Activated CD8-positive, alpha-beta memory T cell treated with anti-CD3 and anti-CD28 coated beads, Interleukin-2, amount 50 U/mL, for 1 hour (primary cell): ENCODE results near the gene IGSF23.
"Not testable (repeated sequence)": the region's sequence is repeated elsewhere in the genome, so short reads cannot be mapped to it uniquely, and the experiment has no call there.

Experiments
- DNase-seq: peaks from one replicate; pipeline ENCODE4 v3.0.0-alpha.2; 2020; ENCODE audit errors: extremely low read depth

The IGSF23 gene

GRCh38 chr19:44611812-44612295, 1.5 kb upstream of the IGSF23 start:
- no peak for DNase-seq

- no peak for DNase-seq
Observed at GRCh38 chr19:44614313-44614712, 950 bp downstream of the IGSF23 start.

DNA sequence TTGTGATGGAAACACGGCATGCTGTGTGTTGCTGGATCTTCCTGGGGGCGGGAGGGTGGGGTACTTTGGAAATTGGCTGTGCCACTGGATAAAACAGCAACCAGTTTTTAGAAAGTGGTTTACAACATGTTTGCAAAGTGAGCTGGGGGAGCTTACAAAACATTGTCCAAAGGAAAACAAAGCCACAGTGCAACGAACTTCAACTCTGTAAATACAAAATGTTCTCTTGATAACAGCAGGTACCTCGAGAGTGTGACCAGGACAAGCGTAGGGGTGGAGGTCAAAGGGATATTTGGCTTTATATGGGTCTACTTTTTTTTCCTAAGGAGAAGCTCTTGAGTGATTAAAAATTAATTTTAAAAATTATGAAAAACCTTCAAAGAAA, 2.5 kb downstream of the IGSF23 start:
- no peak for DNase-seq

- DNase-seq = no peak
Observed at GRCh38 chr19:44617110-44617880, 3.9 kb downstream of the IGSF23 start.

- DNase-seq = no peak
Observed at GRCh38 chr19:44618640-44619357, 5.4 kb downstream of the IGSF23 start.

GRCh38 chr19:44620667-44621066, 7.3 kb downstream of the IGSF23 start:
- DNase-seq = no peak

DNA sequence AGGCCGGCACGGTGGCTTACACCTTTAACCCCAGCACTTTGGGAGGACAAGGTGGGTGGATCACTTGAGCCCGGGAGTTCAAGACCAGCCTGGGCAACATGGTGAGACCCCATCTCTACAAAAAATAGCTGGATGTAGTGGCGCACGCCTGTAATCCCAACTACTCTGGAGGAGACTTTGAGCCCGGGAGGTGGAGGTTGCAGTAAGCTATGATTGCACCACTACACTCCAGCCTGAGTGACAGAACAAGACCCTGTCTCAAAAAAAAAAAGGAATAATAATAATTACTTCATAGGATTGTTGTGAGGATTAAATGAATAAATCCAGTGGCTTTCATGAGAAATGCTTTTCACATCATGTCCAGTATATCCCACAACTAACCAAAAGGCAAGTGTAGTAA, 8.0 kb downstream of the IGSF23 start:
- no peak for DNase-seq

- DNase-seq = no peak
Observed at GRCh38 chr19:44623080-44623479, 9.7 kb downstream of the IGSF23 start.

DNA sequence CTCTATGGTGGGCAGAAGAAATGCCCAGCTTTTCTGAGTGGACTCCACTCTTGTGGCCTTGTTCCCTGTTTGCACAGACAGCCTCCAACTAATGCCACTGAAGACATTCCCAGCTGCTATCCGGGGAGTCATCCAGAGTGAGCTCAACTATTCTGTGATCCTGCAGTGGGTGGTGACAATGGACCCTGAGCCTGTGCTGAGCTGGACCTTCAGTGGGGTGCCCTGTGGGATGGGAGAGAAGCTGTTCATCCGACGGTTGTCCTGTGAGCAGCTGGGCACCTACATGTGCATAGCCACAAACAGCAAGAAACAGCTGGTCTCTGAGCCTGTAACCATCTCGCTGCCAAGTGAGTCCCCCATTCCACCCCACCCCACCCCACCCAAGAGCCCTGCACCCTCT, 10.3 kb downstream of the IGSF23 start:
- DNase-seq = no peak

DNA sequence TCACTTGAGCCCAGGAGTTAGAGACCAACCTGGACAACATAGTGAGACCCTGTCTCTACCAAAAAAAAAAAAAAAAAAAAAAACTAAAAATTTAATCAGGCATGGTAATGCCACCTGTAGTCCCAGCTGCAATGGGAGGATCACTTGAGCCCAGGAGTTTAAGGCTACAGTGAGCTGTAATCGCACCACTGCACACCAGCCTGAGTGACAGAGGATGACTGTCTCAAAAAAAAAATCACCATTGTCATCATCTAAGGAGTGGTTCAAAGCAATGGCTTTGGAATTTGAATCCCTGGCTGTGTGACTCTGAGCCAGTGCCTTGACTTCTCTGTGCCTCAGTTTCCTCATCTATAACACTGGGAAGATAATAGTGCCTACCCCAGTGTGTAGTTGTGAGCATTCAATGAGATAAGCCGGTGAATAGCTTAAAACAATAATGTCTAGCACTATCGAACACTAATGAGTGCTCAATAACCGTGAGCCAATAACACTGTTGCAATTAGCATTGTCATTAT, 11.5 kb downstream of the IGSF23 start:
- no peak for DNase-seq

GRCh38 chr19:44625637-44626036, 12.3 kb downstream of the IGSF23 start:
- not testable (repeated sequence) for DNase-seq

DNA sequence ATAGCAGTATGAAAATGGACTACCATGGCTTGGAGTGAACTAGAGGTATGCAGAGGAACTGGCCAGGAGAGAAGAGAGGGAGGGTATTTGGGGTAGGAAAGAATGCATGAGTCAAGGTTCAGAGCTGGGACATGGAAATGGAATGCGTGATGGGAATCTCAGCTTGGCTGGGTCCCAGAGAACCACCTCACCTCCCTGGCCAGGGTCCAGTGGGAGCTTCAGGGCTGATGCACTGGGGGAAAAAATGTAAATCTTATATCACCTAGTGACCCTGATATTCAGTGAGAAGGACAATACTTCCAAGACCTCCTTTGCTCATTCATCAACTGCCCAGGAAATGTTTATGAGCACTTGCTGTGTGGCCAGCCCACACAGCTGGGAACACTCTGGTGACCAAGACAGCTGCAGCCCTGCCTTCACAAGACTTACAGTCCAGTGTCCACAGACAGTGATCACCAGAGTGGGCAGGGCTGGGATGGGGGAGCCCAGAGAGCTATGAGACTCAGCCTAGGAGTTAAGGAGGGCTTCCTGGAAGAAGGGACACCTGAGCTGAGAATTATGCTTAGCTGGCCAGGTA, 12.8 kb downstream of the IGSF23 start:
- no peak for DNase-seq

DNA sequence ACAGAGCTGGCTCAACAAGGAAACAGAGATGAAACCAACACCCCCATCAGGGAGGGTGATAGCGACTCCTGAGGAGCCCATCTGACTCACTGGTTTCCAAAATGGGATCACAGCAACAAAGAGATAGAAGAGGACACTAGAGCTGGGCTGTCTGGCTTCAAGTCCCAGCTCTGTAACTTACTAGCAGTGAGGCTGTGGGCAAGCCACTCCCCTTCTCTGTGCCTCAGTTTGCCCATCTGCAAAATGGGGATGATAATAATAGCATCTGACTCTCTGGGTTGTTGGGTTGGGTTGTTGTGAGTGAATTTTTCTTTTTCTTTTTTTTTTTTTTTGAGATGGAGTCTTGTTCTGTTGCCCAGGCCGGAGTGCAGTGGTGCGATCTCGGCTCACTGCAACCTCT, 14.3 kb downstream of the IGSF23 start:
- no peak for DNase-seq

GRCh38 chr19:44628793-44629192, 15.4 kb downstream of the IGSF23 start:
- DNase-seq = no peak

- DNase-seq = not testable (repeated sequence)
Observed at GRCh38 chr19:44631611-44632010, 18.2 kb downstream of the IGSF23 start.

DNA sequence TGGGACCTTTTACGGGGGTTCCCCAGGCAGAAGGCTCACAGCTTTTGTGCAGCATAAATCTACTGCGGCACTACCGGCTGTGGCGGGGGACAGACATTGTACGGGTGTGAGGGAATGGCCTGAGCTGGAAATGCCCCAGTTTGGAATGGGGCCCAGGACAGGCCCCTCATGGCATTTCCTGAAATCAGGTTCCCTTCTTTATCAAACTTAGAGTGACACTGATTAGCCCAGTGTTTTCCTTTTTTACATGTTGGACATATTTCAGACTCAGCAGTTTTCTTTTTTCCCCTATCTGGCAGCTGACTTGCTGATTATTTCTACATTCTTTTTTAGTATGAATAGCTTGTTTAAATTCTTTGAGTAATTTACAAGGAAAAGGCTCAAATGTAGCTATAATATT, 20.7 kb downstream of the IGSF23 start:
- DNase-seq = not testable (repeated sequence)

GRCh38 chr19:44634785-44635184, 21.4 kb downstream of the IGSF23 start:
- no peak for DNase-seq

DNA sequence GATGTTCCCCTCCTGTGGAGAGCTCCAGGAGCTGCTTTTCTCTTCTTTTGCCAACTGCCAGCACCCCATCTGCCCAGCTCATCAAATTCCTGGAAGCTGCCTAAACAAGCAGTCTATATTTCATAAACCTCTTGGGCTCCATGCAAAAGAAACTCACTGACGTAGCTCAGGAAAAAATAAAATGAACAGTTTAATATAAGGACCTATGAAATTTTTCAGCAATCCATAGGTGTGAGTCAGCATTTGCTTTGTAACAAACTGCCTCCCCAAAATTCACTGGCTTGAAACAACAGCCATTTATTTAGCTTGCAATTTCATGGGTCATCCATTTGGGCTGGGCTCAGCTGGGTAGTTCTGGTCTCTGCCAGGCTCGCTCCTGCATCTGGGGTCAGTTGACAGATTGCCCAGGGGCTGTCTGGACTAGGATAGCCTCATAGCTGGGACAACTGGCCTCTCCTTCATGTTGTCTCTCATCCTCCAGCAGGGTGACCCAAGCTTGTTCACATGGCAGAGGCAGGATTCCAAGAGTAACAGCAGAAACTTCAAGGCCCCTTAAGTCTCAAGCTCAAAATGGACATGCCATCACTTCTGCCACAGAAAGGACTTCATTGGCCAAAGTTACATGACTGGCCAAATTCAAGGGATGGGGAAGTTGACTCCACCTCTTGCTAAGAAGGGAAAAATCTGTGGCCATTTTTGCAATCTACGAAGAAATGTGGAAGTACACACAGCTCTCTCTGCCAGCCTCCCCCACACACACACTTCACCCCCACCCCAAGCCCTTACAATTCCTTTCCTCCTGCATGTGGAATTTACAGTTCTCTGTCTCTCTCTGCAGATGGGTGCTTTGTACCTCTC, 22.4 kb downstream of the IGSF23 start:
- no peak for DNase-seq

DNA sequence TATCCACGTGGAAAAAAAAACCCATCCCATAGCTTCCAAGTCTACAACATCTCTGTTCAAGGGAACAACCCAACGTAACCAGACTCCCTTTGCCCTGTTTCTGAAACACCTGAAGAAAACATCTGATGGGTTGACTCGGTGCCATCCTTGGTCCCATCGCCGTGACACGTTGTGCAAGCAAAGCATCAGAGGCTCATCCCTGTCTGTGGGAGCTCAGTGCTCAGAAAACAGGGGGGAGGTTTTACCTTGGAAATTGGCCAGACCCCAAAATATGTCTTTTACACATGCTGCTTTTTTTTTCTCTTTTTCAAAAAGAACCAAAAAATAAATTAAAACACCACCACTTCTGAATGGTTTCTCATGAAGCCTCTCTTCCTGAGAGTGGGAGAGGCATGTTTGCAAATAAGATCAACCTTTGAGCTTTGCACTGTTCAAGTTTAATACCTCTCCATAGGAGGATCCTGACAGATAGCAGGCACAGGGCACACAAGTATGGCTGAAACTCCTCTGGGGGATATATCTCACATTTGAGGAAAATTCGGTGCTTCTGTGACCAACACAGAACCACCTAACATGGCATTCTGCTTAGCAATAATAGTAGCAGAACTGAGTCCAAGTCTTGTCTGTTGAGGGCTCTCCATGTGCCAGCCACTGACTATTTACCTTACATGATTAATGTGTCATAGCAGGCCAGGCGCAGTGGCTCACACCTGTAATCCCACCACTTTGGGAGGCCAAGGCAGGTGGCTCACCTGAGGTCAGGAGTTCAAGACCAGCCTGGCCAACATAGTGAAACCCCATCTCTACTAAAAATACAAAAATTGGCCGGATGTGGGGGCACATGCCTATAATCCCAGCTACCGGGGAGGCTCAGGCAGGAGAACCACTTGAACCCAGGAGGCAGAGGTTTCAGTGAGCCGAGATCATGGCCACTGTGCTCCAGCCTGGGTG, 23.4 kb downstream of the IGSF23 start:
- DNase-seq = no peak

GRCh38 chr19:44637390-44637764, 24.0 kb downstream of the IGSF23 start:
- no peak for DNase-seq

DNA sequence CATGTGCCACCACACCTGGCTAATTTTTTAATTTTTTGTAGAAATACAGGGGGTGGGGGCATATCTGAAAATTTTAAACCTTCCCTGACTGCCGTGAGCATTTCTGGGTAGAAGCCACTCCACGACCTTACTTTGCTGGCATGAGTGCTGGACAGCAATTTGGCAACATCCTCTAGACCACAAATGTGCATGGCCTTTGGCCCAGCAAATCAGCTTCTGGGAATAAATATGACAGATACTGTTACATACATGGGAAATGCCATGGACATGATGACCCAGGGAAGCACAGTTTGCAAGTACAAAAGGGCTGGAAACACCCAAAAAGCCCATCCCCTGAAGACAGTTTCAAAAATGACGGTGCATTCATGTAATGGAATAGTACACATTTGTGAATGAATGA, 27.2 kb downstream of the IGSF23 start:
- no peak for DNase-seq
